ENCODE measurements around the gene WDR64.
"Not testable (repeated sequence)": the region's sequence is repeated elsewhere in the genome, so short reads cannot be mapped to it uniquely, and the experiment has no call there.

The WDR64 gene

DNA sequence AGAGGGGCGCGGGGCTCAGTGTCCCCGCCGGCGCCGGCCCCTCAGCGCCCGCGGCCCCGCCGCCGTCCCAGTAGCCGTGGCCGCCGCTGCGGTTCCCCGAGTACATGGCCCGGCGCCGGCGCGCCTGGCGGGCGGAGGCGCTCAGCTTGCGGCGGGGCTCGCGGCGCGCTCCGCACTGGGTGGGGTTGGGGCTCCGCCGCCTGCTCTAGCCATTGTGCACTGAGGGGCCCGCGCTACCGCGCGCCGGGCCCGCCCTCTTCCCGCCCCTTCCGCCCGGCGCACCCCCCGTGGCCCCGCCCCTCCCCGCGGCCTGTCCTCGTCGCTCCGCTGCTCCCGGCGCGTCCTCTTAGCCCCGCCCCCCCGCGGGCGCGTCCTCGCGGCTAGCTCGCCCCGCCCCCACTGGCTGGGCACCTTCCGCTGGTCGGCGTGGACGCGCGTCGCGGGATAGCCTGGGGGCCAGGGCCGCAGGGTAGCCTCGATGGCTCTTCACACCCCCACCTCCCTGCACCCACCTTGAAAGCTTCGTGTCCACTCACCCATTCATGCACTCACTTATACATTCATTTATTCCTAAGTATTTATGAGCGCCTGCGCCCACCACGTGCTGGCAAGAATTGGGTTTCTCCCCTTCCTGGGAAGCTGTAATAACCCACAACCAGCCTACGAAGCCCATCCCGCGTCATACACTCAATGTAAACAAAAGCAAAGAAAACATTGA, 11.8 kb upstream of the WDR64 start, which contains the start of the genes CHML and OPN3:
Gene CHML (minus strand): TSS at position 221 of the 718 bp plus-strand sequence. CDS start 4,603 bp downstream, outside the sequence.
Gene OPN3 (minus strand): TSS at position 221 of the 718 bp plus-strand sequence. CDS start 115 bp downstream, at position 106.
- peaks cover 45% of the 10 kb centered on the region for H3K4me1 Mint-ChIP-seq
- no peaks in the 10 kb centered on the region for H3K9me3 Mint-ChIP-seq
- H3K36me3 Mint-ChIP-seq, result peaks cover 3% of the 10 kb centered on the region
- H3K27me3 Mint-ChIP-seq, result no peaks in the 10 kb centered on the region
- peak within 1 kb of the TSS; percentile 82 for H3K4me3 Mint-ChIP-seq
- H3K27ac Mint-ChIP-seq, result peak within 1 kb of the TSS; percentile 90

DNA sequence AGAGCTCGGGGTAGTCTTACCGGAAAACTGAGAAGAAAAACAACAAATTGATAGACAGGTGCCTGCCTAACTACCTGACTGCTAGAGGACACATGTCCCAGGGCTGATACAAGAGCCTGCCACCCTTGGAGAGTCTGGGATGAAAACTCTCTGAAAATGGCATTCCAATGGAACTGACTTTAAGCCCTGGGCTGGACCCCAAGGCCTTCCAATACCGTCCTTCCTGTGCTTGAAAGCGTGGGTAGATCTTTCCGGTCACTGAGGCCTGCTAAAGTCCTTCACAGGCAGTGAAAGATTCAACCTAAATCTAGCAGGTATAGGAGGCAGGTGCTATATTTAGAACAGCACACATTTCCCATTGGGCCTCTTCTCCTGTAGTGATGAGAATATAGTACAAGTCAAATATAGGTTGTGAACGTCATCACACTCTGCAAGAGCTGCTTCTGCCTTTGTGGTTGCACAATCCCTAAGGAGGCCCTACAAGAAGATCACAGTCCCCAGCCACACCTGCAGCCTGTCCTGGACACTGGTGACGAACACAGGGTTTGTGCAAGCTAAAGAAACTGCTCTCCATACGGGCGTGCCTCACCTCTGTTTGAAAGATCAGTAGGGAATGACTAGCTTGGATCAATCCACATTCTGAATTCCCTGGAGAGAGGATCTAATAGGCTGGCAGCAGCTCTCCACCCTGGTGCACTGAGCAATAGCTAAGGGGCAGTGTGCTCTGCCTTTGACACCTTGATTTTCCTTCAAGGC, 11.0 kb upstream of the WDR64 start:
- no peaks in the 10 kb centered on the region for H3K9me3 Mint-ChIP-seq
- H3K4me3 Mint-ChIP-seq, result peak overlapping the region; percentile 78
- no peaks in the 10 kb centered on the region for H3K36me3 Mint-ChIP-seq
- H3K4me1 Mint-ChIP-seq, result peaks cover 38% of the 10 kb centered on the region
- no peaks in the 10 kb centered on the region for H3K27me3 Mint-ChIP-seq
- H3K27ac Mint-ChIP-seq, result peak overlapping the region; percentile 90

DNA sequence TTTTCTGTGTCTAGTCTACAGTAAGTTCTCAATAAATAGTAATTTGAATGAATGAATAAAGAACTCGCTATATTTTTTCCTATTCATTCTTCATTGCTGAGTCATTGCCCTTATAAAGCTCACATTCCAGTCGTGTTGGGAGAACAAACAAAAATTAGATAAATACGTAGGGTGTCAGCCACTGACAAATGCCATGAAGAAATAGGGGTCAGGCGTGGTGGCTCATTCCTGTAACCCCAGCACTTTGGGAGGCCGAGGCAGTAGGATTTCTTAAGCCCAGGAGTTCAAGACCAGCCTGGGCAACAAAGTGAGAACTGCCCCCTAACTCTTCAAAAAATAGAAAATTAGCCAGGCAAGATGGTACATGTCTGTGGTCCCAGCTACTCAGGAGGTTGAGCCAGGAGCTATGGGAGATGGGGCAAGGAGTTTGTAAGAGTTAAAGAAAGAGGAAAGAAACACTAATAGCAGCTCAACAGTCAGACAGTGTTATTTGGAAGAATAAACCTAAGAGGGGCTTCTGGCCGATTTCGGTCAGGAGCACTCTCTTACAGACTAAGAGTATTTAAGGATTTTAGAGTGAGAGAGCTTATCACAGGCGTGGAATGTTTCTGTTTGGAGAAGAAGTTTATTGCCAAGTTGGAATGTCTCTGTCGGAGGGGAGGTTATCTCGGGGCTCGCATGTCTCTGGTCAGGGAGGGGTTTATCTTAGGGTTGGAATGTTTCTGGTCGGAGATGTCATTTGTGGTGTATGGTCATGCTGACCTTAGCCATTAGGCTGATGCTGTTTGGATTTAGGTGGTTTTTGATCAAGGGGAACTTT, 10.1 kb upstream of the WDR64 start:
- H3K27ac Mint-ChIP-seq, result peak overlapping the region; percentile 25
- peaks cover 29% of the 10 kb centered on the region for H3K4me1 Mint-ChIP-seq
- H3K4me3 Mint-ChIP-seq, result peak overlapping the region; percentile 30
- no peaks in the 10 kb centered on the region for H3K36me3 Mint-ChIP-seq
- H3K27me3 Mint-ChIP-seq, result no peaks in the 10 kb centered on the region
- H3K9me3 Mint-ChIP-seq, result no peaks in the 10 kb centered on the region

DNA sequence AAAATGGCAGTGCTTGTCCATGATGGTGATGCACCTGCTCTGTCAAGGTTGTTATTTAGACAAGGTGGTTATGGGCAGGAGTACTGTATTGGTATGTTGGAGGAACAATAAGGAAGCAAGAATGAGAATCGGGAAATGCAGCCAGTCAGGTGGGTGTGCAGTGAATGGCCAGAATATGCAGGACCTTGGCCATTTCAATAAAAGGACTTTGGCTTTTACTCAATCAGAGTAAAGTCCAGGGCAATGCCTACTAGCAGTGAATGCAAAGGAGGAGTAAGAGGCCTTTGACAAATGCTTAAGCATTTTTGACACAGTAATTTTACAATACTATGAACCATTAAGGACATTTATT, 9.5 kb upstream of the WDR64 start:
- Mint-ChIP-seq H3K27ac (no peak overlapping the region), H3K36me3 (no peaks in the 10 kb centered on the region), H3K4me1 (peaks cover 23% of the 10 kb centered on the region), H3K4me3 (no peak overlapping the region), H3K27me3 (no peaks in the 10 kb centered on the region), H3K9me3 (no peaks in the 10 kb centered on the region)

DNA sequence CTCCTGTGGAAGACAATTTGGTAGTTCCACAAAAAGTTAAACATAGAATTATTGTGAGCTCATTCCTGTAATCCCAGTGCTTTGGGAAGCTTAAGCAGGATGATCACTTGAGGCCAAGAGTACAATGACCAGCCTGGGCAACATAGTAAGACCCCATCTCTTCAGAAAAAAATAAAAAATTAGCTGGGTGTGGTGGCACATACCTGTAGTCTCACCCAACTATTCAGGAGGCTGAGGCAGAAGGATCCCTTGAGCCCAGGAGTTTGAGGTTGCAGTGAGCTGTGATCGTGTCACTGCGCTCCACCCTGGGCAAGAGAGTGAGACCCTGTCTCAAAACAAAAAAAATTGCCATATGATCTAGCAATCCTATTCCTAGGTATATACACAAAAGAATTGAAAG, 7.8 kb upstream of the WDR64 start:
- H3K36me3 Mint-ChIP-seq, result no peaks in the 10 kb centered on the region
- no peaks in the 10 kb centered on the region for H3K9me3 Mint-ChIP-seq
- H3K27ac Mint-ChIP-seq, result no peak overlapping the region
- H3K27me3 Mint-ChIP-seq, result no peaks in the 10 kb centered on the region
- no peak overlapping the region for H3K4me3 Mint-ChIP-seq
- peaks cover 8% of the 10 kb centered on the region for H3K4me1 Mint-ChIP-seq

DNA sequence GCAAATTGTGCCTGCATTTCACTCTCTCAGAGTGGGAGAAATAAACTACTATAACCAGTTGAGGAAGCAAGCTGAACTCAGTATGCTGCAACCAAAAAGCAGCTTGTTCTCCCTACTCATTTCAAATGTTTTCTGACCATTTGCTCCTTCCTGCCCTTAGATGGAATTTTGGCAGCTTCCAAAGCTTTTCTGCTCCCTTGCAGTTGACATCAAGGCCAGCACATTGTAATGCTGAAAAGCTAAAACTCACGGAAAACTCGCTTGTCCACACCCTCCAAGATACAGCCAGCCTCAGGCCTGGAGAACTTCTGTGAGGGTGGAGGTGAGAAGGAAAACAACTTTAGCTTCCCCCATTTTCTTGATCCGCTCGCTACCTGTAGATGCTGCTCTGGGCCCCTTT, 6.9 kb upstream of the WDR64 start:
- Mint-ChIP-seq H3K36me3 (no peaks in the 10 kb centered on the region), H3K9me3 (no peaks in the 10 kb centered on the region), H3K4me3 (no peak overlapping the region), H3K4me1 (peaks cover 6% of the 10 kb centered on the region), H3K27ac (no peak overlapping the region), H3K27me3 (no peaks in the 10 kb centered on the region)

DNA sequence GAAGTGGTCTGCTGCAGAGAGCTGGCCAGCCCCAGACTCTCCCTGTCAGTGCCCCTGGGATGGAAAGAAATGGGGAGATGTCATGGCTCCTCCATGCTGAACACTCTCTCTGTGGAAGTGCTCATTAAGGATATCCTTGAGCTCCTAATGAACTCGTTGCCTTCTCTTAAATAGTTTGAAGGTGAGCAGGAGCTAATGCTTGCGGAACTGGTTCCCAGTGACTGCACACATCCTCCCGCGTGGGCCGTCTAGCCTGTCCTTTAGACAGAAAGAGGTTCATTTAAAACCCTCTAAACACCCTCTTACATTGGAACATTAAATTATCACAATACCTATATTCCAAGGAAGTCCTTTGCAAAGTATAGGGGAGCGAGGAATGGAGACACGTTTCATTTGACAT, 5.9 kb upstream of the WDR64 start:
- Mint-ChIP-seq H3K4me1 (no peaks in the 10 kb centered on the region), H3K27me3 (no peaks in the 10 kb centered on the region), H3K4me3 (no peak overlapping the region), H3K27ac (no peak overlapping the region), H3K36me3 (no peaks in the 10 kb centered on the region), H3K9me3 (no peaks in the 10 kb centered on the region)

DNA sequence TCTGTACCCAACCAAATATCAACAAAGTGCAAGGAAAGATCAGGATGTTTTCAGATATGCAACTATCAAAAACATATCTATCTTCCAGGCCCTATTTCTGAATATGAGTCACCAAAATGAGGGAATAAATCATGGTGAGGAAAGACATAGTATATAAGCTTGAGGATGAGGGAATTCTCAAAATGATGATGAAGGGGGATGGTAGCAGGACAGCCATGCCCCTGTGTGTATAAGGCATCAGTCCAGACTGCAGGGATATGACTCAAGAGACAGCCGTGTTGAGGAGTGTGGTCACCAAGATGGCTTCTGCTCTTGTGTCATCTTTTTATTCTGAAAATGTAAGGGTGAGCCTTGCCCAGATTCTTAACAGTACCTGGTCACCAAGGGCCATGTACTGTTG, 4.4 kb upstream of the WDR64 start:
- no peaks in the 10 kb centered on the region for H3K9me3 Mint-ChIP-seq
- no peak overlapping the region for H3K27ac Mint-ChIP-seq
- no peaks in the 10 kb centered on the region for H3K4me1 Mint-ChIP-seq
- H3K27me3 Mint-ChIP-seq, result no peaks in the 10 kb centered on the region
- H3K4me3 Mint-ChIP-seq, result no peak overlapping the region
- no peaks in the 10 kb centered on the region for H3K36me3 Mint-ChIP-seq

DNA sequence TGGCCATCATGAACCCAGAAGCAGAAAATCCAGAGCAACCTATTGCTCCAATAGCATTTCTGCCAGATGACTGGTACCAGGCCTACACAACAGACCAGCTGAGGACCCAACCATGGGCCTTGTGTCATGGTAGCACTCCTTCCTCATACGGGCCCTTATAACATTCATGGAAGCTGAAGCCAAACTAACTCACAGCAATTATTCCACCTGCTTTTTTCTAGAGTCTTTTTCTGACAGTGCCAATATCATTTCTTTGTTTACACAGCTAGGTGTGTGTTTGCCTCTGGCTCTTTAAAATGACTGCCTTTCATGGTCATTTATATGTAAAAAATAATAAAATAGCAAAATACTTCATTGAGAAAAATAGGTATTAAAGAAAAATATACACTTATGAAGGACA, 3.9 kb upstream of the WDR64 start:
- no peak overlapping the region for H3K4me3 Mint-ChIP-seq
- no peaks in the 10 kb centered on the region for H3K27me3 Mint-ChIP-seq
- H3K4me1 Mint-ChIP-seq, result no peaks in the 10 kb centered on the region
- no peak overlapping the region for H3K27ac Mint-ChIP-seq
- H3K9me3 Mint-ChIP-seq, result no peaks in the 10 kb centered on the region
- H3K36me3 Mint-ChIP-seq, result no peaks in the 10 kb centered on the region

DNA sequence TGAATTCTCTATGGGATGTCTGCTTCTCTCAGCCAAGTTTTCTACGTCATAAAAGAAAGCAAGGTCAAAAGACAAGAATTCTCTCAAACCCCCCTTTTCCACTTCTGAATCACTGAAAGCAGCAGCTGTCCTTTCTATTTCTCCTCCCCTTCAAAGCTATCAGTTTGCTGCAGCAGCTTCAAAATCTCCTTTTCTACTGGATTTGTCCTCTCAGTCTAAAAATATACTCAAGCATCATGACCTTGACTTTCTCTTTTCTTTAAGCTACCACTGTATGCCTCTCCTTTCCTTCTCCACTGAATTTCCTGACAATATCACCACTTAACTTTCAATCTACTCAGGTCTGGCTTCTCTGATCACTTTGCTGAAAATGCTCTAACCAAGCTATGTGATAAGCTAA, 1.9 kb downstream of the WDR64 start:
- H3K4me1 Mint-ChIP-seq, result no peaks in the 10 kb centered on the region
- H3K36me3 Mint-ChIP-seq, result no peaks in the 10 kb centered on the region
- H3K27ac Mint-ChIP-seq, result no peak overlapping the region
- H3K9me3 Mint-ChIP-seq, result no peaks in the 10 kb centered on the region
- H3K4me3 Mint-ChIP-seq, result no peak overlapping the region
- peaks cover 5% of the 10 kb centered on the region for H3K27me3 Mint-ChIP-seq

DNA sequence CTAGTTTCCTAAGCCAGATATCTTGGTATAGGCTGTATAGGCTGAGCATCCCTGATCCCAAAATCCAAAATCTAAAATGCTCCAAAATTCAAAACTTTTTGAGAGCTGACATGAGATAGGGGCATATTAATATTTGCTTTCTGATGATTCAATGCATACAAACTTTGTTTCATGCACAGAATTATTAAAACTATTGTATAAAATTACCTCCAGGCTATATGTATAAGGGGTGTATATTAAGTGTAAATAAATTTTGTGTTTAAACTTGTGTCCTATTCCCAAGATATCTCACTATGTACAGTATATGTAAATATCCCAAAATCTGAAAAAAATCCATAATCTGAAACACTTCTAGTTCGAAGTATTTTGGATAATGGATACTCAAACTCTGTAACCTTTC, 2.6 kb downstream of the WDR64 start:
- no peak overlapping the region for H3K4me3 Mint-ChIP-seq
- peaks cover 5% of the 10 kb centered on the region for H3K27me3 Mint-ChIP-seq
- H3K27ac Mint-ChIP-seq, result no peak overlapping the region
- peaks cover 1% of the 10 kb centered on the region for H3K36me3 Mint-ChIP-seq
- H3K9me3 Mint-ChIP-seq, result peaks cover 5% of the 10 kb centered on the region
- H3K4me1 Mint-ChIP-seq, result no peaks in the 10 kb centered on the region

DNA sequence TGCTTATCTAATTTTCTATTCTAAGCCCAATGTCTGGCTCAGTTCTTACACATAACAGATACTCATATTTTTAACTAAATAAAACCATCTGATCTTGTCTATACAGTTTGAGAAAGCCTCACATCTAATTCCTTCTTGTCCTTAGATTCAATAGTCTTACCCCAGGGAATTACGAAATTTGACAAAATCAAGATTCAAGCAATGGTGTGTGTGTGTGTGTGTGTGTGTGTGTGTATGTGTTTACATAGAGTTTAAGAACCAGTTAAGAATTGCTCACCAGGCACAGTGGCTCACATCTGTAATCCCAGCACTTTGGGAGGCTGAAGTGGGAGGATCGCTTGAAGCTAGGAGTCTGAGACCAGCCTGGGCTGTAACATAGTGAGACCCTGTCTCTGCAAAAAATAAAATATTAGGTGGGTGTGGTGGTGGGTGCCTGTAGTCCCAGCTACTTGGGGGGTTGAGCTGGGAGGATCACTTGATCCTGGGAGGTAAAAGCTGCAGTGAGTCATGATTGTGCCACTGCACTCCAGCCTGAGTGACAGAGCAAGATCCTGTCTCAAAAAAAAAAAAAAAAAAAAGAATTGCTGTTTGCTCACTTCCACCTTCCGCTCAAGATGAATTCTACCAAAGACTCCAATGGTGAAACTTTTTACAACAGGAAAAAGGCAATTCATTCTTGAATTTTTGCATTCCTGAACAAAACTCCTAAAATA, 6.2 kb downstream of the WDR64 start:
- H3K9me3 Mint-ChIP-seq, result peaks cover 5% of the 10 kb centered on the region
- peaks cover 5% of the 10 kb centered on the region for H3K27me3 Mint-ChIP-seq
- H3K27ac Mint-ChIP-seq, result no peak overlapping the region
- H3K36me3 Mint-ChIP-seq, result peaks cover 1% of the 10 kb centered on the region
- no peaks in the 10 kb centered on the region for H3K4me1 Mint-ChIP-seq
- H3K4me3 Mint-ChIP-seq, result no peak overlapping the region

DNA sequence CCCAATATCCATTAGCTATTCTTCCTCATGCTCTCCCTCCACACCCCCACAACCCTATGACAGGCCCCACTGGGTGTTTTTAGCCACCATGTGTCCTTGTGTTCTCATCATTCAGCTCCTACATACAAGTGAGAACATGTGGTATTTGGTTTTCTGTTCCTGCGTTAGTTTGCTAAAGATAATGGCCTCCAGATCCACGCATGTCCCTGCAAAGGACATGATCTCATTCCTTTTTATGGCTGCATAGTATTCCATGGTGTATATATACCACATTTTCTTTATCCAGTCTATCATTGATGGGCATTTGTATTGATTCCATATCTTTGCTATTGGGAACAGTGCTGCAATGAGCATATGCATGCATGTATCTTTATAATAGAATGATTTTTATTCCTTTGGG, 6.9 kb downstream of the WDR64 start:
- not testable (repeated sequence) for H3K4me3 Mint-ChIP-seq, H3K27ac Mint-ChIP-seq, H3K36me3 Mint-ChIP-seq, H3K27me3 Mint-ChIP-seq, H3K4me1 Mint-ChIP-seq, H3K9me3 Mint-ChIP-seq

DNA sequence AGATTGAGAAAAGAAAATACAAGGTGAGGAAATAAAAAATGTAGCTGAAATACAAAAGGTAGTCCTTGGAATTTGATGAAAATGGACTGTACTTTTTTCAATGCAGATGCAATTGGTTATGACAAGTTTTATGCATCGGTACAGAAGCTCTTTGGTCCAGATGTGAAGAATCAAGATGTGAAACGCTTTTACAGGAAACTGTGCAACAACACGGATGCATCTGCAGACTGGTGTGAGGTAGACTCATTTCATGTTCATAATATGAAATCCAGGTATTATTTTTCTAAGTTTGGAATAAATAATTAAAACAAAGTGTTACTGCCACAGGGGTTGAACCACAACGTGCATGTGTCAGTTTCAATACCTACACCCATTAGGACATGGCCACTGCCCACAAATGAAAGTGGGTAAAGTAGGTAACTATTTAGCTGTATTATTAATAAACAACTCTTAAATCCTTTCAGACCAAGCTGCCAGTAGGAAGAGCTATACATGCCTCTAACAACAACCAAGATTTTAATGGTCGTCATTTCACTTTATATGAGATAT, 8.4 kb downstream of the WDR64 start:
- H3K27ac Mint-ChIP-seq, result no peak overlapping the region
- no peak overlapping the region for H3K4me3 Mint-ChIP-seq

DNA sequence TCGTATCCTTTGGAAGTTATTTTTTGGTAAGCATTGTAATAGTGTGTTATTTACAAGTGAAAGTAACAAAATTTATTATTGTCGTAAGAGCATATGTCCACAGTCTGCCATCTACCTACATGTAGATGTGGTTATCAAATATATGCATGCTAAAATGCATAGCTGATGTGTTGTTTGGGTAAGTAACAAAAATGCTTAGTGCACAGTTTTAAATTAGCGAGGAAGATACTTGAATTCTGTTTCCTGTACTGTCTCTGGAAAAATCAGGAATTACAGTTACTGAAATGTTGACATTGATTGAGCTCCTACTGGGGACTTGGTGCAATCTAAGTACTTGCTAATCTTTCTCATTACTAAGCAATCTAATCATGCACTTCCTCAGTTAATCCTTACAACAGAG, 14.3 kb downstream of the WDR64 start:
- no peak overlapping the region for H3K27ac Mint-ChIP-seq
- H3K4me3 Mint-ChIP-seq, result no peak overlapping the region

More for the DNA sequence above, 8.4 kb downstream of the WDR64 start:
- Mint-ChIP-seq H3K4me1 (no peaks in the 10 kb centered on the region), H3K36me3 (peaks cover 3% of the 10 kb centered on the region), H3K9me3 (peaks cover 5% of the 10 kb centered on the region), H3K27me3 (peaks cover 1% of the 10 kb centered on the region)

More for the DNA sequence above, 14.3 kb downstream of the WDR64 start:
- H3K4me1 Mint-ChIP-seq, result peaks cover 9% of the 10 kb centered on the region
- peaks cover 4% of the 10 kb centered on the region for H3K36me3 Mint-ChIP-seq
- H3K27me3 Mint-ChIP-seq, result no peaks in the 10 kb centered on the region
- no peaks in the 10 kb centered on the region for H3K9me3 Mint-ChIP-seq
